Adrenal gland (tissue), 12 donors: ENCODE results near the gene AREL1. TPM values are rescaled to one million over a fixed set of nuclear protein-coding genes. Genes with fewer than 3 reads are reported as not detected.

Source experiments
- DNase-seq, 7 donors: peaks; one replicate each; pipeline ENCODE4 v3.0.0-alpha.2; 2019 to 2020
- H3K27ac ChIP-seq, 5 donors: fragments of 200-600 bp; sonication (generic) in 4 of 5; 1 replicate in 3 of 5; 2 replicates in 2 of 5; pipeline versions ENCODE4 v1.5.1 to v1.8.0; 2016 to 2020; ENCODE audit warnings: mild to moderate bottlenecking in 1 of 5
- H3K27me3 ChIP-seq: fragments of 200-600 bp; 2 replicates; pipeline ENCODE4 v1.8.0; 2021
- H3K36me3 ChIP-seq, 2 donors: fragments of 200-600 bp; replicated peaks in 1 of 2; 1 replicate in 1 of 2; 2 replicates in 1 of 2; pipeline versions ENCODE4 v1.5.1 to v1.8.0; 2018 to 2022
- H3K4me1 ChIP-seq, 2 donors: fragments of 200-600 bp; replicated peaks in 1 of 2; 1 replicate in 1 of 2; 2 replicates in 1 of 2; pipeline versions ENCODE4 v1.5.1 to v1.8.0; 2018 to 2021
- H3K4me3 ChIP-seq, 4 donors: fragments of 200-600 bp; sonication (generic) in 3 of 4; one replicate each; pipeline ENCODE4 v1.5.1; 2016 to 2018
- H3K9me3 ChIP-seq, 3 donors: fragments of 200-600 bp; sonication (generic) in 1 of 3; replicated peaks in 1 of 3; 1 replicate in 2 of 3; 2 replicates in 1 of 3; pipeline versions ENCODE4 v1.5.1 to v1.8.0; 2016 to 2021
- CTCF ChIP-seq, 6 experiments: fragments of 450-650 bp in 4 of 6; fragments of 200-600 bp in 2 of 6; sonication (generic) in 1 of 6; IDR thresholded peaks; 1 replicate in 5 of 6; 2 replicates in 1 of 6; pipeline versions ENCODE4 v1.5.1 to v1.8.0; 2016 to 2021; ENCODE audit warnings: antibody characterized with exemption in 6 of 6, mild to moderate bottlenecking in 2 of 6, moderate library complexity in 1 of 6
- POLR2A ChIP-seq, 2 donors: fragments of 450-650 bp; IDR thresholded peaks; one replicate each; pipeline ENCODE4 v1.6.1; 2017; ENCODE audit warnings: antibody characterized with exemption in 2 of 2, mild to moderate bottlenecking in 2 of 2, moderate library complexity in 1 of 2
- WGBS, 4 donors: extraction: QIAGEN DNeasy Blood & Tissue Kit in 2 of 4; methylation state at CpG; one replicate each; pipeline versions ENCODE4 v1.1.5 to v1.1.7; 2013 to 2017; 5-methylcytosine and 5-hydroxymethylcytosine counted together
- intact Hi-C, 2 donors: fragments of 100-400 bp; cut with DNase I; formaldehyde crosslinking; loops; one replicate each; pipeline versions ENCODE4 v1.14.1 to v1.15.0; 2022 to 2023
- polyA plus RNA-seq, 3 donors: library from polyadenylated mRNA; stranded (reverse); fragments of 200-250 nt in 2 of 3; fragments of 350-450 nt in 1 of 3; fragmentation: Illumina TruSeq in 1 of 3; extraction: RNeasy Lipid Tissue Mini Kit (QIAGEN cat#74804) in 1 of 3; gene quantifications; one replicate each; pipeline ENCODE4 v1.2.3, GENCODE V29; 2013 to 2014
- total RNA-seq, 9 donors: library from RNA; depleted of rRNA in 4 of 9; stranded (reverse); fragments of >200 nt in 4 of 9; fragments of 120-200 nt in 1 of 9; fragmentation: NEBNext Ultra II Directional in 1 of 9; extraction: Animal tissue kit (Norgen Biotek cat#: 25700) in 1 of 9; gene quantifications; one replicate each; pipeline versions ENCODE4 v1.1.0 to v1.2.4, GENCODE V29; 2013 to 2023
- donor health status: healthy with polysubstance abuse.
- donor health status: Bipolar disorder and iron deficiency.
- donor health status: DM: yes; HTN: yes; CAD: no.
- donor health status: DM: no; HTN: no; CAD: no.
- donor health status: DM: no; HTN: no; CAD: no.
- donor health status: DM: yes; HTN: yes; CAD: no.

Gene AREL1
- total and polyA plus RNA-seq, 12 donors = 13.0 to 36.7 (median 29.8) TPM

- no peak for TF ChIP-seq POLR2A (IDR thresholded peaks at IDR 0.05)
- TF ChIP-seq CTCF (IDR thresholded peaks at IDR 0.05) = no peak
- Histone ChIP-seq H3K27me3 (no peaks in the 10 kb centered on the region), H3K27ac (no peak overlapping the region), H3K4me1 (peaks cover 0 to 7% of the 10 kb centered on the region in 2 donors), H3K9me3 (no peaks in the 10 kb centered on the region), H3K36me3 (peaks cover 0 to 41% of the 10 kb centered on the region in 2 donors), H3K4me3 (no peak overlapping the region)
- intact Hi-C loops = no loop called here
- DNase-seq = no peak
- WGBS, 4 donors = 84 to 94% (median 90%) methylated on average over 3 of the region's 3 CpGs
Observed at GRCh38 chr14:74660167-74660566, 52.7 kb downstream of the AREL1 start.

- H3K4me3 ChIP-seq = no peak overlapping the region
- H3K9me3 ChIP-seq = no peaks in the 10 kb centered on the region
- no peak for TF ChIP-seq CTCF (IDR thresholded peaks at IDR 0.05)
- no peak for TF ChIP-seq POLR2A (IDR thresholded peaks at IDR 0.05)
- WGBS, 4 donors = 68 to 85% (median 82%) methylated on average over 1 of the region's 1 CpG
- peaks cover 0 to 34% of the 10 kb centered on the region in 2 donors for H3K36me3 ChIP-seq
- intact Hi-C loops = no loop called here
- no peak for DNase-seq
- H3K4me1 ChIP-seq = peaks cover 0 to 7% of the 10 kb centered on the region in 2 donors
- H3K27ac ChIP-seq = no peak overlapping the region
- H3K27me3 ChIP-seq = no peaks in the 10 kb centered on the region
Observed at GRCh38 chr14:74658535-74659131, 54.2 kb downstream of the AREL1 start.

GRCh38 chr14:74656964-74657363, 55.9 kb downstream of the AREL1 start:
- Histone ChIP-seq H3K4me1 (peaks cover 0 to 7% of the 10 kb centered on the region in 2 donors), H3K27me3 (no peaks in the 10 kb centered on the region), H3K9me3 (no peaks in the 10 kb centered on the region), H3K27ac (no peak overlapping the region), H3K36me3 (peaks cover 0 to 17% of the 10 kb centered on the region in 2 donors), H3K4me3 (no peak overlapping the region)
- DNase-seq = no peak
- WGBS, 4 donors = 94 to 100% (median 94%) methylated on average over 3 of the region's 3 CpGs
- TF ChIP-seq POLR2A (IDR thresholded peaks at IDR 0.05) (no peak), CTCF (IDR thresholded peaks at IDR 0.05) (no peak)
- intact Hi-C loops = no loop called here

GRCh38 chr14:74655599-74656395, 57.1 kb downstream of the AREL1 start:
- 64 to 82% (median 66%) methylated on average over 2 of the region's 2 CpGs for WGBS, 4 donors
- intact Hi-C loops = no loop called here
- H3K36me3 ChIP-seq = peaks cover 0 to 5% of the 10 kb centered on the region in 2 donors

More at GRCh38 chr14:74655599-74656395, 57.1 kb downstream of the AREL1 start:
- Histone ChIP-seq H3K4me1 (peaks cover 0 to 7% of the 10 kb centered on the region in 2 donors), H3K4me3 (no peak overlapping the region), H3K27me3 (no peaks in the 10 kb centered on the region), H3K27ac (peak overlapping the region in 2 of 5 donors; percentile 31 to 70), H3K9me3 (no peaks in the 10 kb centered on the region)
- no peak for TF ChIP-seq CTCF (IDR thresholded peaks at IDR 0.05)
- TF ChIP-seq POLR2A (IDR thresholded peaks at IDR 0.05) = no peak
- DNase-seq = no peak
